Fibroblast of lung (primary cell): Measurements from ENCODE around the gene LARP6.

Experiments
- CTCF ChIP-seq, 2 donors: IDR thresholded peaks in 1 of 2; conservative IDR thresholded peaks in 1 of 2; 1 replicate in 1 of 2; 2 replicates in 1 of 2; pipeline ENCODE4 v1.5.1; 2011 to 2012; ENCODE audit warnings: low read length in 2 of 2, control low read depth in 1 of 2, inconsistent platforms in 1 of 2, low read depth in 1 of 2, mild to moderate bottlenecking in 1 of 2
- EZH2 ChIP-seq: IDR thresholded peaks from 2 replicates; pipeline ENCODE4 v1.5.1; 2012; ENCODE audit warnings: low read length, control low read depth, mild to moderate bottlenecking; ENCODE audit errors: missing control alignments

GRCh38 chr15:70825841-70826240 is 28.1 kb downstream of the LARP6 start:
- no peak for TF ChIP-seq CTCF (conservative IDR thresholded peaks at IDR 0.05 in 1 of 2, IDR thresholded peaks at IDR 0.05 in 1 of 2; ENCODE audit: low read depth in 1 of 2, low read length in 2 of 2)
- no peak for TF ChIP-seq EZH2
